GM12891 (cell line): ENCODE results near the gene SLC66A1.

Experiments
- DNase-seq: peaks from one replicate; pipeline ENCODE4 v3.0.0; 2011; ENCODE audit warnings: low spot score; ENCODE audit not compliant: insufficient read length
- FAIRE-seq: peaks from 2 replicates; lab custom pipeline; 2011; peaks lifted over from hg19 to GRCh38; lab: Jason Lieb, UNC
- PAX5 ChIP-seq: IDR thresholded peaks from 2 replicates; pipeline ENCODE4 v1.6.1; 2011; ENCODE audit warnings: low read length, moderate library complexity, mild to moderate bottlenecking; ENCODE audit not compliant: insufficient read depth, severe bottlenecking
- POLR2A ChIP-seq: IDR thresholded peaks from 2 replicates; pipeline ENCODE4 v1.6.1; 2011; ENCODE audit warnings: low read depth, low read length, control low read depth
- POLR2AphosphoS5 ChIP-seq: IDR thresholded peaks from 2 replicates; pipeline ENCODE4 v1.6.1; 2011; ENCODE audit warnings: low read depth, low read length, control low read depth
- POU2F2 ChIP-seq: IDR thresholded peaks from 2 replicates; pipeline ENCODE4 v1.6.1; 2011; ENCODE audit warnings: low read depth, mild to moderate bottlenecking, control low read depth, low read length, moderate library complexity
- SPI1 ChIP-seq: IDR thresholded peaks from 2 replicates; pipeline ENCODE4 v1.6.1; 2011; ENCODE audit warnings: low read depth, low read length, control low read depth
- TAF1 ChIP-seq: IDR thresholded peaks from 2 replicates; pipeline ENCODE4 v1.6.1; 2011; ENCODE audit warnings: low read depth, low read length, control low read depth

SLC66A1 gene

GRCh38 chr1:19342062-19342750, 30.1 kb downstream of the SLC66A1 start:
- DNase-seq (no peak), FAIRE-seq (no peak)
- TF ChIP-seq POLR2A (no peak), SPI1 (no peak), PAX5 (no peak), TAF1 (no peak), POLR2AphosphoS5 (no peak), POU2F2 (no peak)

GRCh38 chr1:19342894-19343616, 30.9 kb downstream of the SLC66A1 start:
- FAIRE-seq (no peak), DNase-seq (no peak)
- no peak for TF ChIP-seq SPI1
- TF ChIP-seq PAX5, result no peak
- no peak for TF ChIP-seq TAF1
- no peak for TF ChIP-seq POLR2A
- TF ChIP-seq POLR2AphosphoS5, result no peak
- no peak for TF ChIP-seq POU2F2

GRCh38 chr1:19343617-19344350, 31.7 kb downstream of the SLC66A1 start:
- DNase-seq (no peak), FAIRE-seq (no peak)
- TF ChIP-seq POU2F2 (no peak), POLR2A (no peak), TAF1 (no peak), SPI1 (no peak), POLR2AphosphoS5 (no peak), PAX5 (no peak)

- TF ChIP-seq POLR2AphosphoS5, result no peak
- peak; percentile 82 for FAIRE-seq
- peak; percentile 65 for DNase-seq
Measured at GRCh38 chr1:19344372-19344810, 32.3 kb downstream of the SLC66A1 start.

- DNase-seq (no peak), FAIRE-seq (no peak)
- TF ChIP-seq TAF1, result no peak
- TF ChIP-seq POLR2A, result no peak
- TF ChIP-seq POLR2AphosphoS5, result no peak
- TF ChIP-seq PAX5, result no peak
- no peak for TF ChIP-seq POU2F2
- TF ChIP-seq SPI1, result no peak
Measured at GRCh38 chr1:19344831-19345230, 32.7 kb downstream of the SLC66A1 start.

GRCh38 chr1:19345391-19345790, 33.3 kb downstream of the SLC66A1 start:
- FAIRE-seq, result no peak
- TF ChIP-seq POLR2A (no peak), POU2F2 (no peak), PAX5 (no peak), TAF1 (no peak), POLR2AphosphoS5 (no peak), SPI1 (no peak)
- no peak for DNase-seq

- no peak for TF ChIP-seq POLR2AphosphoS5
- TF ChIP-seq PAX5, result no peak
- no peak for TF ChIP-seq SPI1
- no peak for TF ChIP-seq POLR2A
- no peak for TF ChIP-seq POU2F2
- TF ChIP-seq TAF1, result no peak
- no peak for FAIRE-seq
- no peak for DNase-seq
Measured at GRCh38 chr1:19346026-19346425, 33.9 kb downstream of the SLC66A1 start.

GRCh38 chr1:19347533-19348172, 35.5 kb downstream of the SLC66A1 start:
- FAIRE-seq, result no peak
- DNase-seq, result no peak
- TF ChIP-seq TAF1 (no peak), POLR2AphosphoS5 (no peak), POLR2A (no peak), SPI1 (peak; percentile 59; the same call in 1 of the 2 replicates), PAX5 (no peak), POU2F2 (no peak)
